CD14-positive monocyte (primary cell): Measurements from ENCODE around the gene CAMK1D. TPM values are rescaled to one million over a fixed set of nuclear protein-coding genes. Genes with fewer than 3 reads are reported as not detected.
A peak's percentile ranks its signal among the peaks of the same experiment; 100 is the strongest.

Experiments used
- DNase-seq, 3 donors: peaks; one replicate each; pipeline ENCODE4 v3.0.0-alpha.2; 2011 to 2022
- H2AFZ ChIP-seq: 2 replicates; pipeline ENCODE4 v1.6.0; 2012; ENCODE audit warnings: mild to moderate bottlenecking, low read depth, low read length, inconsistent platforms; ENCODE audit not compliant: insufficient read depth, poor library complexity, severe bottlenecking
- H3K27ac ChIP-seq, 2 donors: 1 replicate in 1 of 2; 2 replicates in 1 of 2; pipeline ENCODE4 v1.5.1; 2012 to 2013; ENCODE audit warnings: low read length in 2 of 2, control low read depth in 1 of 2, inconsistent platforms in 1 of 2, low read depth in 1 of 2, mild to moderate bottlenecking in 1 of 2
- H3K27me3 ChIP-seq, 2 donors: one replicate each; pipeline versions ENCODE4 v1.6.0 to v1.6.1; 2011 to 2013; ENCODE audit warnings: low read length in 2 of 2; ENCODE audit not compliant: control insufficient read depth in 2 of 2, insufficient read depth in 2 of 2
- H3K36me3 ChIP-seq, 2 donors: replicated peaks in 1 of 2; 1 replicate in 1 of 2; 2 replicates in 1 of 2; pipeline versions ENCODE4 v1.5.1 to v1.6.1; 2012 to 2013; ENCODE audit warnings: low read length in 2 of 2, control low read depth in 1 of 2, inconsistent platforms in 1 of 2, mild to moderate bottlenecking in 1 of 2; ENCODE audit not compliant: insufficient read depth in 2 of 2, control insufficient read depth in 1 of 2
- H3K4me1 ChIP-seq, 2 donors: 1 replicate in 1 of 2; 2 replicates in 1 of 2; pipeline versions ENCODE4 v1.5.1 to v1.6.1; 2012 to 2013; ENCODE audit warnings: low read length in 2 of 2, control low read depth in 1 of 2, inconsistent platforms in 1 of 2, mild to moderate bottlenecking in 1 of 2, moderate library complexity in 1 of 2; ENCODE audit not compliant: insufficient read depth in 2 of 2, control insufficient read depth in 1 of 2
- H3K4me2 ChIP-seq: replicated peaks from 2 replicates; pipeline ENCODE3; 2012; ENCODE audit warnings: low read length, moderate library complexity, mild to moderate bottlenecking; ENCODE audit not compliant: poor library complexity, severe bottlenecking; ENCODE audit errors: extremely low read depth
- H3K4me3 ChIP-seq, 3 experiments: fragments of 200-600 bp in 1 of 3; sonication (generic) in 1 of 3; replicated peaks in 1 of 3; 1 replicate in 2 of 3; 2 replicates in 1 of 3; pipeline ENCODE4 v1.5.1; 2011 to 2013; ENCODE audit warnings: low read length in 3 of 3, mild to moderate bottlenecking in 3 of 3, control low read depth in 2 of 3, low read depth in 2 of 3, inconsistent platforms in 1 of 3, moderate library complexity in 1 of 3
- H3K79me2 ChIP-seq: 2 replicates; pipeline ENCODE4 v1.6.0; 2012; ENCODE audit warnings: mild to moderate bottlenecking, control low read depth, inconsistent platforms, low read length, moderate library complexity; ENCODE audit not compliant: insufficient read depth
- H3K9ac ChIP-seq: 2 replicates; pipeline ENCODE4 v1.6.0; 2017; ENCODE audit warnings: low read length, mild to moderate bottlenecking; ENCODE audit not compliant: insufficient read depth, poor library complexity, severe bottlenecking
- H3K9me3 ChIP-seq, 2 donors: replicated peaks in 1 of 2; 1 replicate in 1 of 2; 2 replicates in 1 of 2; pipeline versions ENCODE4 v1.5.1 to v1.6.1; 2012 to 2013; ENCODE audit warnings: low read length in 2 of 2, control low read depth in 1 of 2; ENCODE audit not compliant: control insufficient read depth in 1 of 2, insufficient read depth in 1 of 2
- H4K20me1 ChIP-seq: 2 replicates; pipeline ENCODE4 v1.6.0; 2012; ENCODE audit warnings: mild to moderate bottlenecking, low read length, control low read depth, moderate library complexity; ENCODE audit not compliant: insufficient read depth
- H3K27ac Mint-ChIP-seq, 7 donors: one replicate each; pipeline ENCODE4 v1.8.0; 2020; ENCODE audit warnings: mild to moderate bottlenecking in 7 of 7, mixed read lengths in 7 of 7, moderate library complexity in 6 of 7, inconsistent platforms in 2 of 7
- H3K27me3 Mint-ChIP-seq, 3 donors: one replicate each; pipeline ENCODE4 v1.8.0; 2021 to 2022; ENCODE audit warnings: low read depth in 3 of 3, mild to moderate bottlenecking in 3 of 3, mixed read lengths in 3 of 3, moderate library complexity in 3 of 3, inconsistent platforms in 1 of 3
- H3K36me3 Mint-ChIP-seq, 2 donors: one replicate each; pipeline ENCODE4 v1.8.0; 2020; ENCODE audit warnings: mixed read lengths in 2 of 2, inconsistent platforms in 1 of 2, mild to moderate bottlenecking in 1 of 2
- H3K4me1 Mint-ChIP-seq: one replicate; pipeline ENCODE4 v1.8.0; 2020; ENCODE audit warnings: mild to moderate bottlenecking, mixed read lengths
- H3K4me3 Mint-ChIP-seq, 2 donors: one replicate each; pipeline ENCODE4 v1.8.0; 2020; ENCODE audit warnings: mild to moderate bottlenecking in 2 of 2, mixed read lengths in 2 of 2, moderate library complexity in 1 of 2
- H3K9me3 Mint-ChIP-seq, 7 donors: one replicate each; pipeline ENCODE4 v1.8.0; 2020 to 2022; ENCODE audit warnings: mixed read lengths in 7 of 7, mild to moderate bottlenecking in 6 of 7, moderate library complexity in 6 of 7, inconsistent platforms in 2 of 7
- CTCF ChIP-seq: fragments of 200-600 bp; IDR thresholded peaks from one replicate; pipeline ENCODE4 v1.8.0; 2022; ENCODE audit warnings: antibody characterized with exemption, mild to moderate bottlenecking
- WGBS: methylation state at CpG from one replicate; pipeline ENCODE4 v1.1.5; 2013; ENCODE audit warnings: missing lambda C conversion rate; ENCODE audit not compliant: insufficient coverage; 5-methylcytosine and 5-hydroxymethylcytosine counted together
- intact Hi-C, 2 donors: fragments of 100-400 bp; cut with micrococcal nuclease; formaldehyde crosslinking; loops; one replicate each; pipeline versions ENCODE4 v1.15.0 to v1.15.1; 2023
- polyA plus RNA-seq, 3 donors: library from polyadenylated mRNA; depleted of rRNA in 1 of 3; unstranded in 2 of 3; stranded (reverse) in 1 of 3; fragments of 300-500 nt in 2 of 3; fragments of >200 nt in 1 of 3; fragmentation: Illumina TruSeq in 2 of 3; gene quantifications; 1 replicate in 2 of 3; 2 replicates in 1 of 3; pipeline ENCODE4 v1.2.3, GENCODE V29; 2012 to 2021

CAMK1D gene
- polyA plus RNA-seq, 3 donors, result 6.7 to 11.8 (median 7.1) TPM

GRCh38 chr10:12735843-12736462 is 386.6 kb downstream of the CAMK1D start:
- Mint-ChIP-seq H3K27me3 (no peaks in the 10 kb centered on the region), H3K27ac (no peak overlapping the region), H3K9me3 (peaks cover 0 to 7% (median 3%) of the 10 kb centered on the region in 7 donors), H3K4me3 (peak overlapping the region in 1 of 2 donors; percentile 35), H3K36me3 (no peaks in the 10 kb centered on the region), H3K4me1 (no peaks in the 10 kb centered on the region)
- Histone ChIP-seq H3K36me3 (no peaks in the 10 kb centered on the region), H3K79me2 (no peaks in the 10 kb centered on the region), H4K20me1 (no peaks in the 10 kb centered on the region), H3K27me3 (no peaks in the 10 kb centered on the region), H2AFZ (no peak overlapping the region), H3K27ac (no peak overlapping the region), H3K4me3 (no peak overlapping the region), H3K4me1 (no peaks in the 10 kb centered on the region), H3K9ac (no peak overlapping the region), H3K4me2 (no peak overlapping the region), H3K9me3 (peaks cover 0 to 7% of the 10 kb centered on the region in 2 donors)
- no peak for TF ChIP-seq CTCF
- WGBS, result 97% methylated on average over 4 of the region's 9 CpGs
- no peak for DNase-seq
- intact Hi-C loops, result no loop called here

DNA sequence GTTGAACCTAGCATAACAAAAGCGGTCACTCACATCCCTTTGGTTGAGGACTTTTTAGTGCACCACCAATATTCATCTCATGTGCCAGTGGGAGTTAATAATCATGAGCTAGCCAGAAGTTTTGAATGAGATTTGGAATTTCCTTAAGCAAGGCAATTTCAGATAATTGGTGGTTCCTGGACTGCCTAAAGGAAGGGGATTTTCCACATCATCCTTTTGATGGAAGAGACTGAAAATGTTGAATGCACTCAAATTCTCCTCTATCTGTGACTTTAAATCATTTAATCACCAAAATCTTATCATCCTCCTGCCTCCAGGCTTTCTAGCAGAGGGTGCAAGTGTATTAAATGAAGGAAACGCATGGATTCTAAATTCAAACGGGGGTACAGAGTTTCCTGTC is 391.5 kb downstream of the CAMK1D start:
- H3K79me2 ChIP-seq, result no peaks in the 10 kb centered on the region
- no peak overlapping the region for H2AFZ ChIP-seq
- Mint-ChIP-seq H3K4me3 (no peak overlapping the region), H3K9me3 (peaks cover 0 to 2% (median 0%) of the 10 kb centered on the region in 7 donors), H3K36me3 (no peaks in the 10 kb centered on the region), H3K27me3 (peaks cover 0 to 5% (median 1%) of the 10 kb centered on the region in 3 donors), H3K27ac (no peak overlapping the region), H3K4me1 (peaks cover 4% of the 10 kb centered on the region)
- H3K4me2 ChIP-seq, result no peak overlapping the region
- no peaks in the 10 kb centered on the region for H4K20me1 ChIP-seq
- H3K9ac ChIP-seq, result no peak overlapping the region
- peaks cover 0 to 2% of the 10 kb centered on the region in 2 donors for H3K4me1 ChIP-seq
- no peaks in the 10 kb centered on the region for H3K9me3 ChIP-seq
- no peak overlapping the region for H3K4me3 ChIP-seq
- intact Hi-C loops, result no loop called here
- WGBS, result 88% methylated on average over 2 of the region's 3 CpGs
- no peak overlapping the region for H3K27ac ChIP-seq
- H3K36me3 ChIP-seq, result no peaks in the 10 kb centered on the region
- no peaks in the 10 kb centered on the region for H3K27me3 ChIP-seq
- DNase-seq, result no peak
- TF ChIP-seq CTCF, result no peak
